Natural killer cell (primary cell): ENCODE results near the gene ATXN1. TPM values are rescaled to one million over a fixed set of nuclear protein-coding genes. Genes with fewer than 3 reads are reported as not detected.
"Not testable (repeated sequence)": the region's sequence is repeated elsewhere in the genome, so short reads cannot be mapped to it uniquely, and the experiment has no call there.

Experiments
- ATAC-seq, 3 donors: fragments of 150-1000 bp in 2 of 3; fragments of 200-7000 bp in 1 of 3; cut with Tn5 transposase; 1 replicate in 1 of 3; 2 replicates in 2 of 3; pipeline ENCODE4 v1.10.0; 2021; ENCODE audit warnings: mild to moderate bottlenecking in 2 of 3, moderate library complexity in 2 of 3
- DNase-seq, 2 donors: peaks; one replicate each; pipeline versions ENCODE4 v3.0.0 to v3.0.0-alpha.2; 2013 to 2021; ENCODE audit warnings: mixed read lengths in 1 of 2
- H3K27ac ChIP-seq: one replicate; pipeline ENCODE4 v1.5.1; 2013; ENCODE audit warnings: mild to moderate bottlenecking, low read length
- H3K27me3 ChIP-seq: one replicate; pipeline ENCODE4 v1.6.1; 2013; ENCODE audit warnings: low read length; ENCODE audit not compliant: control insufficient read depth, insufficient read depth
- H3K36me3 ChIP-seq: one replicate; pipeline ENCODE4 v1.6.1; 2013; ENCODE audit warnings: low read length; ENCODE audit not compliant: control insufficient read depth, insufficient read depth
- H3K4me1 ChIP-seq: one replicate; pipeline ENCODE4 v1.6.1; 2013; ENCODE audit warnings: low read length; ENCODE audit not compliant: control insufficient read depth, insufficient read depth
- H3K4me3 ChIP-seq: one replicate; pipeline ENCODE4 v1.5.1; 2013; ENCODE audit warnings: low read length
- H3K9me3 ChIP-seq: one replicate; pipeline ENCODE4 v1.6.1; 2013; ENCODE audit warnings: low read length; ENCODE audit not compliant: control insufficient read depth, insufficient read depth
- H3K27ac Mint-ChIP-seq, 2 donors: one replicate each; pipeline ENCODE4 v1.8.0; 2022; ENCODE audit warnings: mild to moderate bottlenecking in 2 of 2, mixed read lengths in 2 of 2, moderate library complexity in 1 of 2
- H3K27me3 Mint-ChIP-seq, 2 donors: one replicate each; pipeline ENCODE4 v1.8.0; 2022; ENCODE audit warnings: low read depth in 2 of 2, mixed read lengths in 2 of 2
- H3K36me3 Mint-ChIP-seq: one replicate; pipeline ENCODE4 v1.8.0; 2022; ENCODE audit warnings: mixed read lengths
- H3K4me1 Mint-ChIP-seq, 2 donors: one replicate each; pipeline ENCODE4 v1.8.0; 2022; ENCODE audit warnings: mixed read lengths in 2 of 2
- H3K4me3 Mint-ChIP-seq: one replicate; pipeline ENCODE4 v1.8.0; 2022; ENCODE audit warnings: mild to moderate bottlenecking, moderate library complexity, mixed read lengths
- H3K9me3 Mint-ChIP-seq, 2 donors: one replicate each; pipeline ENCODE4 v1.8.0; 2022; ENCODE audit warnings: mixed read lengths in 2 of 2
- WGBS: methylation state at CpG from one replicate; pipeline ENCODE4 v1.1.7; 2013; ENCODE audit warnings: missing lambda C conversion rate; ENCODE audit not compliant: insufficient coverage; 5-methylcytosine and 5-hydroxymethylcytosine counted together
- intact Hi-C: fragments of 100-400 bp; cut with micrococcal nuclease; formaldehyde crosslinking; loops from one replicate; pipeline ENCODE4 v1.14.2; 2022
- total RNA-seq, 4 donors: library from RNA; stranded (reverse); fragments of 120-200 nt in 1 of 4; gene quantifications; one replicate each; pipeline versions ENCODE4 v1.2.3 to v1.2.4, GENCODE V29; 2013 to 2022
- TF ChIP-seq, protein P1 (sequence below): fragments of 200-600 bp; IDR thresholded peaks from one replicate; pipeline ENCODE4 v1.8.0; 2022; ENCODE audit warnings: antibody characterized with exemption

Gene ATXN1
- total RNA-seq, 3 donors from 2014 or later (not counting 1 experiment from before 2014, with no cell fraction given), result 90.4 to 120 (median 97.9) TPM

DNA sequence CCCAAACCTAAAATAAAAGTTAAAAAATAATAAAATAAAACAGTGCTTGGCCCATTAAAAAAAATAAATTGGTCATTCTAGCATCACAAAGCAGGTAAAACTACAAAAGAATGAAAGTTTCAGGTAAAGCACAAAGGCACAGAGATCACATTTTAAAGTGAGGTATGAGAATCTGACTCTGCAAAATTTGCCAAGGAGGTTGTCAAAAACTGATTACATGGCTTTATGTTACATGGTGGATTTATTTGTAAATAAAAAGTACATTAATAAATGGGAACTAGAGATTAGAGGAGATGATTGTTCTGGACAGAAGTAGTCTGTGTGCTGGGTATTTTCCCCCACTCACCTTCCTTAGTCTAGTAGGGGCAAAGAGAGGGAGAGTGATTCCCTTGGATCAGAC lies 24.2 kb upstream of the ATXN1 start:
- H3K4me3 Mint-ChIP-seq, result no peak overlapping the region
- intact Hi-C loops, result no loop called here
- Histone ChIP-seq H3K4me3 (no peak overlapping the region), H3K9me3 (no peaks in the 10 kb centered on the region), H3K4me1 (no peaks in the 10 kb centered on the region), H3K27me3 (no peaks in the 10 kb centered on the region), H3K36me3 (no peaks in the 10 kb centered on the region), H3K27ac (no peak overlapping the region)
- no peaks in the 10 kb centered on the region for H3K36me3 Mint-ChIP-seq
- H3K9me3 Mint-ChIP-seq, result peaks cover 0 to 5% of the 10 kb centered on the region in 2 donors
- no peak overlapping the region for H3K27ac Mint-ChIP-seq
- H3K27me3 Mint-ChIP-seq, result peaks cover 0 to 6% of the 10 kb centered on the region in 2 donors
- H3K4me1 Mint-ChIP-seq, result peaks cover 17 to 19% of the 10 kb centered on the region in 2 donors
- DNase-seq (no peak), ATAC-seq (no peak)
- TF ChIP-seq, protein P1, sequence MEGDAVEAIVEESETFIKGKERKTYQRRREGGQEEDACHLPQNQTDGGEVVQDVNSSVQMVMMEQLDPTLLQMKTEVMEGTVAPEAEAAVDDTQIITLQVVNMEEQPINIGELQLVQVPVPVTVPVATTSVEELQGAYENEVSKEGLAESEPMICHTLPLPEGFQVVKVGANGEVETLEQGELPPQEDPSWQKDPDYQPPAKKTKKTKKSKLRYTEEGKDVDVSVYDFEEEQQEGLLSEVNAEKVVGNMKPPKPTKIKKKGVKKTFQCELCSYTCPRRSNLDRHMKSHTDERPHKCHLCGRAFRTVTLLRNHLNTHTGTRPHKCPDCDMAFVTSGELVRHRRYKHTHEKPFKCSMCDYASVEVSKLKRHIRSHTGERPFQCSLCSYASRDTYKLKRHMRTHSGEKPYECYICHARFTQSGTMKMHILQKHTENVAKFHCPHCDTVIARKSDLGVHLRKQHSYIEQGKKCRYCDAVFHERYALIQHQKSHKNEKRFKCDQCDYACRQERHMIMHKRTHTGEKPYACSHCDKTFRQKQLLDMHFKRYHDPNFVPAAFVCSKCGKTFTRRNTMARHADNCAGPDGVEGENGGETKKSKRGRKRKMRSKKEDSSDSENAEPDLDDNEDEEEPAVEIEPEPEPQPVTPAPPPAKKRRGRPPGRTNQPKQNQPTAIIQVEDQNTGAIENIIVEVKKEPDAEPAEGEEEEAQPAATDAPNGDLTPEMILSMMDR, result no peak

DNA sequence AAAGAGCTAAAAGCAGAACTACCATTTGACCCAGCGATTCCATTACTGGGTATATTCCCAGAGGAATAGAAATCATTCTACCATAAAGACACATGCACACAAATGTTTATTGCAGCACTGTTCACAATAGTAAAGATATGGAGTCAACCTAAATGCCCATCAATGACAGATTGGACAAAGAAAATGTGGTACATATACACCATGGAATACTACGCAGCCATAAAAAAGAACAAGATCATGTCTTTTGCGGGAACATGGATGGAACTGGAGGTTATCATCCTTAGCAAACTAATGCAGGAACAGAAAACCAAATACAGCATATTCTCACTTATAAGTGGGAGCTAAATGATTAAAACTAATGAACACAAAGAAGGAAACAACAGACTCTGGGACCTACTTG lies 23.7 kb upstream of the ATXN1 start:
- H3K36me3 ChIP-seq, H3K27me3 ChIP-seq, DNase-seq, H3K36me3 Mint-ChIP-seq, H3K4me3 Mint-ChIP-seq, H3K27ac ChIP-seq, H3K9me3 Mint-ChIP-seq, H3K27me3 Mint-ChIP-seq, H3K4me3 ChIP-seq, intact Hi-C loops, H3K4me1 ChIP-seq, H3K9me3 ChIP-seq, ATAC-seq, H3K27ac Mint-ChIP-seq: not testable (repeated sequence)
- H3K4me1 Mint-ChIP-seq, result peaks cover 17 to 19% of the 10 kb centered on the region in 2 donors
- WGBS, result 75% methylated on average over 1 of the region's 3 CpGs

DNA sequence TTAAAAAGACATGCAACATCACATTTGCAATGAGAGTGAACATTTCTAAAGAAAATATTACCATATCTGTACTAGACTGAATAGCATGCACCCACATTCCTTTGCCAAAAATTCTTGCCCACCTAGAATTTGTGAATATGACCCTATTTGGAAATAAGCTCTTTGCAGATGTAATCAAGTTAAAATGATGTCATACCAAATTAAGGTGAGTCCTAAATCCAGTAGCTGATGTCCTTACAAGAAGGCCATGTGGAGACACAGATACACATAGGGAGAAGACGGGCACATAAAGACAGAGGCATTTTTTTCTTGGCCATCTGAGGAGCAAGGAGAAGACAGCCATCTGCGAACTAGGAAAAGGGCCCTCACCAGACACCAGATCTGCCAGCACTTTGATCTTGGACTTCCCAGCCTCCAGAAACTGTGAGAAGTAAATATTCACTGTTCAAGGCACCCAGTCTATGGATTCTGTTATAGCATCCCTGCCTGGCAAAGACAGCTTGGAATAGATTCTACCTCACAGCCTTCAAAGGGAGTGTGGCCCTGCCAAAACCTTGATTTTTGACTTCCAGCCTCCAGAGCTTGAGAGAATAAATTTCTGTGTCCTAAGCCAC lies 22.8 kb upstream of the ATXN1 start:
- 89% methylated on average over 2 of the region's 2 CpGs for WGBS
- intact Hi-C loops, result no loop called here
- no peak overlapping the region for H3K27ac Mint-ChIP-seq

DNA sequence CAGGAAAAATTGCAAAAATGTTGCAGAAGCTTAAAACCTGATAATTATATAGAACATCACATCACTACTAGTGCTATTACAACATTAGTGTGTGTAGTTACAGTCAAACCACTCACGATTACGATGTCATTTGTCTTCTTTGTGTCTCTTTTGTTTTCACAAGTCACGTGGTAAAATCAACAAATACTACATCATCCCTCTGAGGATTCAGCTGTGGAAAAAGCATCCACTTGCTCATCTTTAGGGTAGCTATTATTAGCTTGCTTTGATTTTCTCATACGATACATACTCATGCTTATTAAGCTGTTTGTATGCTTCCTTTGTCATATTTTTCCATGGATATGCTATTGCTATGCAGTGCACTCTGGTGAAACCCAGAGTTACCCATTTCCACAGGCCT lies 22.2 kb upstream of the ATXN1 start:
- H3K9me3 ChIP-seq, result no peaks in the 10 kb centered on the region
- H3K4me1 ChIP-seq, result no peaks in the 10 kb centered on the region
- H3K36me3 Mint-ChIP-seq, result no peaks in the 10 kb centered on the region
- H3K27me3 Mint-ChIP-seq, result peaks cover 0 to 6% of the 10 kb centered on the region in 2 donors
- no peaks in the 10 kb centered on the region for H3K27me3 ChIP-seq
- no peak overlapping the region for H3K27ac ChIP-seq
- peaks cover 0 to 4% of the 10 kb centered on the region in 2 donors for H3K9me3 Mint-ChIP-seq
- no peaks in the 10 kb centered on the region for H3K36me3 ChIP-seq
- H3K27ac Mint-ChIP-seq, result no peak overlapping the region
- no peak for ATAC-seq
- H3K4me3 Mint-ChIP-seq, result no peak overlapping the region
- TF ChIP-seq, protein P1, result no peak
- intact Hi-C loops, result no loop called here
- DNase-seq, result no peak
- no peak overlapping the region for H3K4me3 ChIP-seq
- H3K4me1 Mint-ChIP-seq, result peaks cover 17 to 19% of the 10 kb centered on the region in 2 donors
- WGBS, result 95% methylated on average over 4 of the region's 4 CpGs

More for the DNA sequence above, 22.8 kb upstream of the ATXN1 start:
- Mint-ChIP-seq H3K9me3 (peaks cover 0 to 4% of the 10 kb centered on the region in 2 donors), H3K4me1 (peaks cover 17 to 19% of the 10 kb centered on the region in 2 donors), H3K36me3 (no peaks in the 10 kb centered on the region), H3K27me3 (peaks cover 0 to 6% of the 10 kb centered on the region in 2 donors), H3K4me3 (no peak overlapping the region)
- no peak overlapping the region for H3K27ac ChIP-seq
- DNase-seq (no peak), ATAC-seq (no peak)
- TF ChIP-seq, protein P1, result no peak
- no peak overlapping the region for H3K4me3 ChIP-seq
- no peaks in the 10 kb centered on the region for H3K27me3 ChIP-seq
- H3K4me1 ChIP-seq, result no peaks in the 10 kb centered on the region
- H3K36me3 ChIP-seq, result no peaks in the 10 kb centered on the region
- no peaks in the 10 kb centered on the region for H3K9me3 ChIP-seq
